ENCODE results near the gene TPO. TPM values are rescaled to one million over a fixed set of nuclear protein-coding genes. Genes with fewer than 3 reads are reported as not detected.
A peak's percentile ranks its signal among the peaks of the same experiment; 100 is the strongest.

TPO gene
- total RNA-seq, 1 donor from 2014 or later = not detected

- TF ChIP-seq EZH2phosphoT487 (IDR thresholded peaks at IDR 0.05) (no peak), CTCF (IDR thresholded peaks at IDR 0.05) (no peak), EZH2 (IDR thresholded peaks at IDR 0.05) (no peak)
- Histone ChIP-seq H3K27me3 (no peaks in the 10 kb centered on the region), H3K4me1 (peaks cover 11% of the 10 kb centered on the region), H3K9ac (no peak overlapping the region), H3K79me2 (ENCODE audit: low read depth) (no peaks in the 10 kb centered on the region), H3K27ac (no peak overlapping the region), H2AFZ (replicated peaks) (no peak overlapping the region), H3F3A (ENCODE audit: low read depth) (no peaks in the 10 kb centered on the region), H4K20me1 (ENCODE audit: low read depth) (no peaks in the 10 kb centered on the region), H3K36me3 (no peaks in the 10 kb centered on the region), H3K4me2 (no peak overlapping the region), H3K4me3 (no peak overlapping the region), H3K9me3 (ENCODE audit: low read depth) (no peaks in the 10 kb centered on the region)
- Mint-ChIP-seq H3K36me3 (no peaks in the 10 kb centered on the region), H3K4me3 (no peak overlapping the region), H3K27ac (no peak overlapping the region), H3K9me3 (no peaks in the 10 kb centered on the region), H3K4me1 (peaks cover 32% of the 10 kb centered on the region), H3K27me3 (ENCODE audit: insufficient read depth, low read depth) (peaks cover 2% of the 10 kb centered on the region)
- DNase-seq (ENCODE audit: low spot score) = no peak
Measured at GRCh38 chr2:1369905-1370304, 43.4 kb upstream of the TPO start.

GRCh38 chr2:1370461-1370860 is 42.8 kb upstream of the TPO start:
- Mint-ChIP-seq H3K4me3 (no peak overlapping the region), H3K27me3 (ENCODE audit: insufficient read depth, low read depth) (peaks cover 2% of the 10 kb centered on the region)

GRCh38 chr2:1371082-1371481 is 42.2 kb upstream of the TPO start:
- H3K4me3 Mint-ChIP-seq = no peak overlapping the region
- no peaks in the 10 kb centered on the region for H3K9me3 ChIP-seq (ENCODE audit: low read depth)
- no peaks in the 10 kb centered on the region for H3F3A ChIP-seq (ENCODE audit: low read depth)
- TF ChIP-seq EZH2 (IDR thresholded peaks at IDR 0.05) (no peak), EZH2phosphoT487 (IDR thresholded peaks at IDR 0.05) (no peak), CTCF (IDR thresholded peaks at IDR 0.05) (no peak)
- H3K4me3 ChIP-seq = no peak overlapping the region
- no peaks in the 10 kb centered on the region for H3K36me3 ChIP-seq
- no peaks in the 10 kb centered on the region for H3K27me3 ChIP-seq
- no peak overlapping the region for H2AFZ ChIP-seq (replicated peaks)
- no peak overlapping the region for H3K4me2 ChIP-seq
- peaks cover 2% of the 10 kb centered on the region for H3K4me1 ChIP-seq
- H3K27ac Mint-ChIP-seq = no peak overlapping the region
- DNase-seq (ENCODE audit: low spot score) = no peak
- H3K9me3 Mint-ChIP-seq = no peaks in the 10 kb centered on the region
- H3K36me3 Mint-ChIP-seq = no peaks in the 10 kb centered on the region
- no peak overlapping the region for H3K9ac ChIP-seq
- peaks cover 2% of the 10 kb centered on the region for H3K27me3 Mint-ChIP-seq (ENCODE audit: insufficient read depth, low read depth)
- no peak overlapping the region for H3K27ac ChIP-seq
- no peaks in the 10 kb centered on the region for H3K79me2 ChIP-seq (ENCODE audit: low read depth)
- H3K4me1 Mint-ChIP-seq = peaks cover 20% of the 10 kb centered on the region
- no peaks in the 10 kb centered on the region for H4K20me1 ChIP-seq (ENCODE audit: low read depth)

More at GRCh38 chr2:1370461-1370860, 42.8 kb upstream of the TPO start:
- no peak overlapping the region for H3K4me2 ChIP-seq
- H2AFZ ChIP-seq (replicated peaks) = peak overlapping the region; percentile 10
- peaks cover 8% of the 10 kb centered on the region for H3K4me1 ChIP-seq
- H3K36me3 ChIP-seq = no peaks in the 10 kb centered on the region
- H3K79me2 ChIP-seq (ENCODE audit: low read depth) = no peaks in the 10 kb centered on the region
- no peak overlapping the region for H3K27ac ChIP-seq
- no peak for DNase-seq (ENCODE audit: low spot score)
- no peaks in the 10 kb centered on the region for H3K27me3 ChIP-seq
- H3K9me3 ChIP-seq (ENCODE audit: low read depth) = no peaks in the 10 kb centered on the region
- H3F3A ChIP-seq (ENCODE audit: low read depth) = no peaks in the 10 kb centered on the region
- Mint-ChIP-seq H3K9me3 (no peaks in the 10 kb centered on the region), H3K4me1 (peaks cover 26% of the 10 kb centered on the region), H3K27ac (no peak overlapping the region), H3K36me3 (no peaks in the 10 kb centered on the region)
- TF ChIP-seq CTCF (IDR thresholded peaks at IDR 0.05) = no peak
- TF ChIP-seq EZH2phosphoT487 (IDR thresholded peaks at IDR 0.05) = no peak
- TF ChIP-seq EZH2 (IDR thresholded peaks at IDR 0.05) = no peak
- no peaks in the 10 kb centered on the region for H4K20me1 ChIP-seq (ENCODE audit: low read depth)
- no peak overlapping the region for H3K9ac ChIP-seq
- H3K4me3 ChIP-seq = no peak overlapping the region
